Stimulated activated CD4-positive, alpha-beta T cell treated with anti-CD3 and anti-CD28 coated beads, Interleukin-15, amount 100 ng/mL, for 48 hours (primary cell): Measurements from ENCODE around the gene DHX15.
"Not testable (repeated sequence)": the region's sequence is repeated elsewhere in the genome, so short reads cannot be mapped to it uniquely, and the experiment has no call there.

ENCODE experiments used
- DNase-seq, 2 donors: peaks; one replicate each; pipeline ENCODE4 v3.0.0-alpha.2; 2020; ENCODE audit warnings: low read depth in 2 of 2

The DHX15 gene

GRCh38 chr4:24544208-24544988 lies 40.0 kb downstream of the DHX15 start:
- DNase-seq: no peak

DNA sequence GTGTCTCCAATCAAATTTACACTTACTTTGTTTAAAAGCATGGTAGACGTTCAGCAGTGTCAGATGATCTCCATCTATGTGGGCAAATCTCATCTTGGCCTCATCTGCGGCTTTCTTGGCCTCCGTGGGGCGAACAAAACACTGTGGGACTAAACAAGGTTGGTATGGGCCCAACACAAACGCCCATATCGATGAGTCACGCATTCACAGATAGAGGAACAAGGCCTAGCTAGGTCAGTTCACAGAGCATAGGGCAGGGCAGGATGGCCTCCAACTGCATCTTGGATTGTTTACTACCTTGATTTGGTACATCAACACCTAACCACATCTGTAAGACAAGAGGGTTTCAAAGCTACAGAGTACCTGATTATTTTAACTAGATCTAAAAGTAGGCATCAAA lies 47.3 kb downstream of the DHX15 start:
- no peak for DNase-seq

DNA sequence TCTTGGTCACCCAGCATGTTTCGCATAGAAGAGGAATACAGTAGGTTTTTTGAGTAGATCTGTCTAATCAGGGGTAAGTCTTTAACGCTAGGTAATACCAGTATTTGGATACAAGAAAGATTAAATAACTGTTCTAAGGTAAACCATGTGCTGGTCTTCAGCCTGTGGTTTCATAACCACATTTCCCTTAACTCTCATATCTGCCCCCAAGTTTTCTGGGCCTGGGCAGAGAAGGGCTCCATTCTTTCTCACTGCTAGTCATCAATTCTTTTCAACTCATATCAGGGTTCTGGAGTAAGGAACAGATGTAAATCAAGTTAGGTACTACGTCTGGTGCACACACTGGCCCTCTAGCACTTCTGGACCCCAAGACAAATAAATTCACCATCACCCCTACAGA lies 49.0 kb downstream of the DHX15 start:
- no peak for DNase-seq

- DNase-seq: no peak
These were observed 51.0 kb downstream of the DHX15 start for GRCh38 chr4:24533364-24533763.

DNA sequence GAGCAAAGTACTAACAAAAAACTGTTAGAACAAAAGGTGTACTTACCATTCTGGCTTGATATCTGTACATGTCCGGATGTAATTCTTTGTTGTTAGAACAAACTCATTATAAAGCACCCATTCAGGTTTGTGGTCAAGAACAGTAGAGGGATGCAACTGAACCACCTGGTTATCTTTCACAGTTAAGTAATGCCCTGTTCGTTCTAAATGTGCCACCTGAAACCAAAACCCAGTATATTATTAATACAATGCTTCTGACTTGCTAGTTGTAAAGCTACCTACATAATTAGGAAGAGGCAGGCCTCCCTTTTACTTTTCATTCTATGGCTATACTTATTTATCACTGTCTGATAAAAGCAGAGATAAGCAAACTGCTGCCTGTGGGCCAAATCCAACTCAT lies 54.8 kb downstream of the DHX15 start:
- no peak for DNase-seq

- DNase-seq: no peak
These were observed 57.0 kb downstream of the DHX15 start for GRCh38 chr4:24527371-24527770.

GRCh38 chr4:24521544-24521943 lies 62.8 kb downstream of the DHX15 start:
- DNase-seq: no peak

DNA sequence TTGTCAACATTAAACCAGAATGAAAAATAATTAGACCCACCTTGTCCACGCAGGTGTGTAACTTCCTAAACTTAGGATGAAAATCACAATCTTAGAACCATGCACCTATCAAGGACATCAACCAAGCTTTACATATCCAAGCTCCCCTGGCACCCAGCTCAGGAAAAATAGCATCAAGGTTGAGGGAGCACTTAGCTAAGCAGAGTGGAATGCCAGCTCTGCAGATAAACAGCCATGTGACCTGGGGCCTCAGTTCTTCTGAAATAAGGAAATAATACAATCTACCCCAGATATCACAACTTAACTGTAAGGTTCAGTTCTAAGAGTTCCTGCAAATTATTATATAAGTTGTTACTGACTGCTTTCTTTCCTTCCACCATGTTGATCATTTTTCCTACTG lies 64.7 kb downstream of the DHX15 start:
- DNase-seq: no peak

DNA sequence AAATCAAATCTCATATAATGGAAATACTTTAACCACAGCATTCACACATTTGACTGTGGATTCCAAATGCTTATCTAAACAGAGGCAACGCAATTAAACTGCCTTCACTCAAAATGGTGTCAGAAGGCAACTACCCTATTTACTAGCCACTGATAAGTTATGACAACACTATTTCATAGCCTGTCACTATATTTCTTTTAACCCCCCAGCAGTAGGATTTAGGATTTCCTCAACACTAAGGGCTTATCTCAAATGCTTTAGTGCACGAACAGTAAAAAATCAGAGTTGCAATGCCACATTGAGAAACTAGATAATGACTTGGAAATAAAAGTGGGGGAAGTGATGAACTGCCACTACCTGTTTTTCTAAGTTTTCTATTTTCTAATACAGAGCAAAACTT lies 66.7 kb downstream of the DHX15 start:
- no peak for DNase-seq

DNA sequence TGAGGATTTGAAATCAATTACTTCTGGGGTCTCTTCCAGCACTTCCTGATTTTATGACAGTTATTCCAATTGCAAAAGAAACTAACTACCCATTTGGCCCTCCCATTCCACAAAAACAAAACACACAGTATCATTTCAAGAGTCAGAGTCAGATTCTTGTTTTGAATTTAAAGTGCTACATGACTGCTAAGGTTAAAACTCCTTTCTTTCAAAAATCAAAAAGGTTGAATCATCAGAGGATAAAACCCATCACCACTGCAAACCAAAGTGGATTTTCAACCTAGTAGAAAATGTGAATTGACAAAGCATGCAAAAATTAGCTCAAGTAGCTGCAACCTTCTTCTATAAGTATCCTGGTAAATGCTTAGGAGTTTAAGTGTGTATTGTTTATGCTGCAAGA lies 67.4 kb downstream of the DHX15 start:
- no peak for DNase-seq

GRCh38 chr4:24515698-24516097 lies 68.7 kb downstream of the DHX15 start:
- no peak for DNase-seq

DNA sequence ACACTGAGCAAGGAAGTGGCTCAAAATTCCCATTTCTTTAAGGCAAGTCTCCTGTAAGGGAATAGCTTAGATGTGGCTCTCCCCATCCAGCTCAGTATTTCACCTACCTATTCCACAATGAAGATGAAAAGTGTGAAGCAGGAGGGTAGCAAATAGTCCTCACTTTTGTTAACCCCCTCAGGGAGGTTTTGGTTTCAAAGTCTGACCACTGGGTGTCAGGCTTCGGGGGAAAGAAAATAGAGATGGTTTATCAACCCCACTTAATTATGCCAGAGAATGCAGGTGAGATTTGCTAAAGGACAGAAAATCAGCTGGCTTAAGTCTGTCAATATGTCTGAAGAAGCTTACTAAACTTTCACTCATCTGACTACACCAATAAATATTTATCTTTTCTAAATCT lies 69.5 kb downstream of the DHX15 start:
- no peak for DNase-seq

DNA sequence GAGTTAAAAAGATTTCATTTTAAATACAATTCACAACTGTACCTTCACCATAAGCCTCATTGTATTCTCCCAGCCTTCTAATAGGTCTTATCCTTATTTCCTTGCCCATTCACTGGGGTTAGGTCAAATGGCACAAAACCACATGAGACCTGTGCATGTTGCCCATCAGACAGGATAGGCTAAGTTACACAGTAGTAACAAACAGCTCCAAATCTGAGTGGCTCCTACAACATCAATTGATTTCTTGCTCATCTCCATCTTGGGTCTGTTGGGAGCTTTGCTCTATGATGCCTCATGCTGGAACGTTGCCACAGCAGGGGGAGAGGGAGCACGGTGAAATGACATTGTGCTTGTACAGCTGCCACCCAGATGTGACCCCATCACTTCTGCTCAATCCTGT lies 70.6 kb downstream of the DHX15 start:
- DNase-seq: no peak

DNA sequence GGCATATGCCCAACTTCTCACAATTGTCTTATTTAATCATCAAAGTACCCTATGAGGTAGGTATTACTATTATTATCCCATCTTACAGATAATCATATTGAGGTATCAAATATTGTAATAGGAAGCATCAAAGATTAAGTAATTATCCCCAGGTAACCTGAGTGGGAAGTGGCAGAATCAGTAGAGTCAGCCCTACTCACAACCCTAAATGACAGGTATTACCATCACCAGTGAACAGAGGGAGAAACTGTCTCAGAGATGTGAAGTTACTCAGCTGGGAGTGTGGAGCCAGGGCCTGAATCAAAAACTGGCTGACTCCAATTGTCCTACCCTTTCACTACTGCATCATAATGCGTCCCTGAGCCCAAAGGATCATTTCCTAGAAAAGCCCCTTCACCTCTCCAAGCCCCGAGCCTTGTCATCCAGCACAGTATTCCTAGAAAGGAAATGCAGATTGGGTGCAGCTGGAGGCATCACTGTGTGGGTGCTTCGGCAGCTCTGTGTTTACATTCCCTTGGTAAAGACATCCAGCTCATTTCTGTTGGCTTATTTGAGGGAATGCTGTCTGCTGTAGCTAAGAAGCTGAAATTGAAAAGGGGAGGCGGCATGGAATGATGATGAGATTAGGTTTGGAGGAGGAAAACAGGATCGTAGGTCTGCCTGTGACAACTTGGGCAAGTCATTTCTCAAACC lies 72.8 kb downstream of the DHX15 start:
- DNase-seq: no peak

DNA sequence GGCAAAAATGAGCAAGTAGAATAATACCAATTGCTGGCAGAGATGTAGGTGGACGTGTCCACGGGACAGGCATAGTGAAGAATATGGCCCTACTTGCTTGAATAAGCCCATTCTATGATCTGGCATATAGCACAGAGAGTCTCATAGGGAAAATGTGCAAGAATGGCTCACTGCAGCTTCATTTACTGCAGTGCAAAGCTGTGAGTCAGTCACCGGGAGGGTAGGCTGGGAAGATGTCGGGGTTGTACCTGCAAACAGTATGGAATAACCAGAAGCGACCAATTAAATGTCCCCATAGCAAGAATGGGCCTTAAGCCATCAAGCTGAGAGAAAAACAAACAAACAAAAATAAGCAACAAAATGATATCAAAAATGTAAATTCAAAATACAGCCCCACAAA lies 74.3 kb downstream of the DHX15 start:
- no peak for DNase-seq

DNA sequence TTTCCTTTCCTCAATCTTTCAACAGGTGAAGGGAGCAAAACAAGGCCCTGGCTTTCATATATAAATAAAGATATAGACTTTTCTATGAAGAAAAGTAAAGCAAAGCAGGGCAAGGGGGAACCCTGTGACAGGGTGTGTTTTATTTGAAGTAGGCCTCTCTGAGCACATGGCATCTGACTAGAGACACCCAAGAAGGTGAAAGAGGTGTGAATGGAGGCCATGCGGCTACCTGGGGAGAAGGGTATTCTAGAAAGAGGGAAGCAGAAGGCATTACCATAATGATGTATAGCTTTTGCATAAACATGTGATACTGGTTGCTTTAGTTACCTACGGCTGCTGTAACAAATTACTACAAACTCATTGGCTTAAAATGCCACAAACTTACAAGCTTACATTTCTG lies 75.8 kb downstream of the DHX15 start:
- no peak for DNase-seq

DNA sequence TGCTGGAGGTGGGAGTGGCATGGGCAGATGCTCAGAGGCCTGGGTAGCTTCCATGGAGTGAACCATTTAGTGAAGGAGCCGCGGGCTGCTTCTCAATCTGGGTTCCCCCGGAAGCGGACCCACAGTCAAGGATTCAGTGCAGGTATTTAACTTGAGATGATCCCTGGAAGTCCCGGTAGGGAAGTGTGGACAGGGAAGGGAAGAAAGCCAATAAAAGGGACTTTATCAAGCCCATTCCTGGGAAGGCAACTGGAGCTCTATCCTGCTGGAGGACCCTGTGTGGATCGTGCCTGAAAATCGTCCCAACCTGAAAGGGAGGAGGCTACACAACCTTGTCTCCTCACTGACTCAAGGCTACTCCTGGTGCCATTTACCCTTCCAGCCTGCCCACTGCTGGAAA lies 76.9 kb downstream of the DHX15 start:
- DNase-seq: no peak

- not testable (repeated sequence) for DNase-seq
These were observed 81.3 kb downstream of the DHX15 start for GRCh38 chr4:24503090-24503489.

DNA sequence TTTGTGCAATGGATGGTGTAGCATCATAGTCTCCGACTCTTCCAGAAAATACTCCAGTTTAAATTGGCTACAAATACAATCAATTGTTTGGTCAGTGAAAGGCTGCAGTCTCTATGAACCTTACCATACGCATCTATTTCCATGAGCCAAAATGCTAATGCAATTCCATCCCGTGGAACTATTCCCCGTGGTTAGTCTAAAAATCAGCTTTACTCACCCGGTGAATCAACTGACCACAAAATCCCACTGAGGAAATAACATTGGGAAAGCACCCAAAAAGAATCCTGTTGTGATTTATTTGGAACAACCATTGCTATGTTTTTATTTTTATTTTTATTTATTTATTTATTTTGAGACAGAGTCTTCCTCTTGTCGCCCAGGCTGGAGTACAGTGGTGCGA lies 87.1 kb downstream of the DHX15 start:
- no peak for DNase-seq

DNA sequence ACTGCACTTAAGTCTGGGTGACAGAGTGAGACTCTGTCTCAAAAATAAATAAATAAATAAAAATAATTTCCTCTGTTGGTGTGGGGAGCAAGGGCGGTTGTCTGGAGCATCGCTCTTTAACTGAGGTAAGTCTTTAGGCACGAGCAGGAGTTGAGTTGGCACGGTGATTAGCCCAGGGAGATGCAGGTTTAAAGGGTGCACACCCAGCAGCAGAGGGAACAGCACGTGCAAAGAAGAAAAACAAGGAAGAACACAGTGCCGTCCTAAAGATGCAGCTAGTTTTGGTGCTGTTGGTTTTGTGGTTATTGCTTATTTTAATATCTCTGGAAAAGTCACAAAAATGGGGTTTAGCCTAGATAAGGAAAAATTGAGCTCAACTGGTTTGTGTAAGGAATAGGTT lies 87.8 kb downstream of the DHX15 start:
- no peak for DNase-seq

GRCh38 chr4:24495388-24495787 lies 89.0 kb downstream of the DHX15 start:
- no peak for DNase-seq

DNA sequence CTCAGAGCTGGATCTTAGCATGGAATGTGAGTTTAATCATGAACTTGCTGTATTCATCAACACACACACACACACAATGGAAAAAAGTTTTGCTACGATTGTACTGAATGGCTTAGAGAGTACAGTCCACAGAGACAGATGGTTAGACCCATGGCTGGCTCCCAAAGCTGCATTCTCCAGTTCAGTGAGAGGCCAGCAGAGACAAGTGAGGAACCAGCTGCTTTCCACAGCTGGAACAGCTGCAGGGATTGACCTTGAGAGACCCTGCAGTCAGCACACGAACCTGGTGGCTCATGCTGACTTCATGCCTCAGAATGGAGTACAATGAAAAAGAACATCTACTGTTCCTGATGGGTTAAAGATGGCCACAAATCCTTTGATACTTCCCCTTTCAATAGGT lies 94.5 kb downstream of the DHX15 start:
- no peak for DNase-seq

DNA sequence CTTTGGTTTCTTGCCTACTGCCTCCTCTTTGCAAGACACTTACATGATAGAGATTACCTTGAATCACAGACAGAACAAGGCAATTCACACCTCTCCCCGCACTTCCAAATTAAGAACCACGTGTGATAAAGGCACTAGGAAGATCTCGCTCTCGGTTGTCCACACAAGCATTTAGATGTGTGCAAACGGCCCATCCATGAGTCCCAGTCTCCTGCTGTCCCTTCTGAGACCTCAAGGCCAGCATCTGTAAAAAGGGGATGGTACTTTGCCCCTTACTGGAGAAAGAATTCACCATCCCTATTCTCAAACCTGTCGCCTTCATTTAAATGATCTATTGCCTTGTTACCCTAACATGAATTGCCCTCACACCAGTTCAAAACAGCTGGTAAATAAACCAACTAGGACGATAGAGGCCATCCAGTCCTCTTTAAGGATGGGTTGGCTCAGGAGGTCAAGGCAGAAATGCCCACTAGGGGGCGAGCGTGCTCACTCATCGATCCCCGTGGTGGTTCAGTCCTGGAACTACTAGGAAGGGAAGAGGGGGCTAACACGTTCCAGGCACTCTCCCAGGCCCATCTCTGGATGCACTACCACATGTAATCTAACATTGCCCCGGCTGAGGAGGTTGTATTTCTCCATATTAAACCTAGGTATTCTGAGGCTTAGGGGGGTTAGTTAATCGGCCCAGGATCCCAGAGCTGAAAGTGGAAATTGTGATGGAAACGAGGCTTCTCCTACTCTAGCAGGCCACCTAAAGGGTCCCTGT lies 95.8 kb downstream of the DHX15 start:
- peak; percentile 21 to 58 for DNase-seq
